GM06990 (cell line): ENCODE results near the gene AKAP13.

Source experiments
- DNase-seq: peaks from one replicate; pipeline ENCODE4 v3.0.0-alpha.2; 2011; ENCODE audit not compliant: insufficient read length; ENCODE audit errors: extremely low read depth
- H3K27me3 ChIP-seq: replicated peaks from 2 replicates; pipeline ENCODE4 v1.6.0; 2011; ENCODE audit warnings: low read length; ENCODE audit not compliant: control insufficient read depth, insufficient read depth
- H3K36me3 ChIP-seq: 2 replicates; pipeline ENCODE4 v1.5.1; 2011; ENCODE audit warnings: low read length; ENCODE audit not compliant: control insufficient read depth, insufficient read depth
- H3K4me3 ChIP-seq: replicated peaks from 2 replicates; pipeline ENCODE4 v1.5.1; 2011; ENCODE audit warnings: low read depth, mild to moderate bottlenecking, control low read depth, low read length
- CTCF ChIP-seq: IDR thresholded peaks from 2 replicates; pipeline ENCODE4 v1.5.1; 2011; ENCODE audit warnings: low read length, control low read depth, mild to moderate bottlenecking, inconsistent platforms; ENCODE audit not compliant: insufficient read depth, poor library complexity, severe bottlenecking

The AKAP13 gene

GRCh38 chr15:85353516-85353915, 26.9 kb upstream of the AKAP13 start:
- TF ChIP-seq CTCF: no peak
- DNase-seq: no peak
- H3K36me3 ChIP-seq: no peaks in the 10 kb centered on the region
- no peak overlapping the region for H3K4me3 ChIP-seq
- H3K27me3 ChIP-seq: no peaks in the 10 kb centered on the region

GRCh38 chr15:85354461-85354860, 25.9 kb upstream of the AKAP13 start:
- no peak for TF ChIP-seq CTCF
- Histone ChIP-seq H3K4me3 (no peak overlapping the region), H3K27me3 (no peaks in the 10 kb centered on the region), H3K36me3 (no peaks in the 10 kb centered on the region)
- DNase-seq: no peak

GRCh38 chr15:85354948-85355347, 25.5 kb upstream of the AKAP13 start:
- H3K27me3 ChIP-seq: no peaks in the 10 kb centered on the region
- H3K4me3 ChIP-seq: no peak overlapping the region
- DNase-seq: no peak
- no peaks in the 10 kb centered on the region for H3K36me3 ChIP-seq
- TF ChIP-seq CTCF: no peak

DNA sequence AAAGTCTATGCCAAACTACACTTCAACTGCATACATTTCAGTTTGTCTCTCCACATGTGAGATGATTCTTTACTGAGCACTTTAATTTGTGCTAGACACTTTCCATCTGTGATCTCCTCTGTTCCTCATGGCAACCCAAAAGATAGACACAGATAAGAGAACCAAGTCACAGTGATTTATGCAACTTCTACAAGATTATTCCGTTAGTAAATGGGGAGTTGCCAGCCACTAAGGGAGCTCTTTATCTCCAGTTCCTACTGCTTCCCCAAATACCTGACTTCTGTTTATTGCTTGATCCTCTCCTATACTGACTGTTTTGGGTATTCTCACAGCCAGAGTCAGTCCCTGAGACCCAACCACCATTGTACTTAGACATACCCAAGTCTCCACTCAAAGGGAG, 24.1 kb upstream of the AKAP13 start:
- Histone ChIP-seq H3K36me3 (no peaks in the 10 kb centered on the region), H3K4me3 (no peak overlapping the region), H3K27me3 (no peaks in the 10 kb centered on the region)
- TF ChIP-seq CTCF: no peak
- DNase-seq: no peak

GRCh38 chr15:85361323-85361722, 19.1 kb upstream of the AKAP13 start:
- no peak for TF ChIP-seq CTCF
- no peaks in the 10 kb centered on the region for H3K27me3 ChIP-seq
- no peaks in the 10 kb centered on the region for H3K36me3 ChIP-seq
- no peak overlapping the region for H3K4me3 ChIP-seq
- peak; percentile 63 for DNase-seq

DNA sequence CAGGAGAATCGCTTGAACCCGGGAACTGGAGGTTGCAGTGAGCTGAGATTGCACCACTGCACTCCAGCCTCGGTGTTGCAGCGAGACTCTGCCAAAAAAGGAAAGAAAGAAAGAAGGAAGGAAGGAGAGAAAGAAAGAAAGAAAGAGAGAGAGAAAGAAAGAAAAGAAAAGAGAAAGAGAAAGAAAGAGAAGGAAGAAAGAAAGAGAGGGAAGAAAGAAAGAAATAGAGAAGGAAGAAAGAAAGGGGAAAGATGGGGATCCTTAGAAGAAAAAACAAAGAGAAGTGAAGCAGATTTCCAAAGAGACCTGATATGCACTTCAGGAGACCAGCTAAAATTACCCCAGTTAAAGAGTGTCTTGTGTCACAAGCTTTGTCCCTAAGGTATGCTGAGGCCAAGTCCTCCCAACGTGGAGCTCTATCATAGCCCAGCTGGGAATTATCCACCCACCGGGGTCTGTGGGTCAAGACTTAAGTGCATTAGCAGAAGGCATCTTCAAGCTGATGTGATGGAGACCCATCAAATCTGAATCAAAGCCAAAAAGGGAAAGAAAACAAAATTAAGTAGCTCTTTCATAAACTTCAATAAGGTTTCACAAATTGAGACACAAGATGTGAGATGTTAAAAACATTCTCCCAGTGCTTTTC, 17.8 kb upstream of the AKAP13 start:
- H3K36me3 ChIP-seq: no peaks in the 10 kb centered on the region
- TF ChIP-seq CTCF: no peak
- no peak for DNase-seq
- H3K4me3 ChIP-seq: no peak overlapping the region
- no peaks in the 10 kb centered on the region for H3K27me3 ChIP-seq
